Measurements from ENCODE around the gene SCRG1.

Gene SCRG1

GRCh38 chr4:173357939-173358338 lies 41.0 kb downstream of the SCRG1 start:
- DNase-seq: no peak

- no peak for DNase-seq
Measured at GRCh38 chr4:173347467-173347866, 51.4 kb downstream of the SCRG1 start.

GRCh38 chr4:173346074-173346473 lies 52.8 kb downstream of the SCRG1 start:
- DNase-seq: no peak

- no peak for DNase-seq
Measured at GRCh38 chr4:173345648-173346047, 53.3 kb downstream of the SCRG1 start.

- DNase-seq: no peak
Measured at GRCh38 chr4:173343832-173344397, 55.0 kb downstream of the SCRG1 start.

- no peak for DNase-seq
Measured at GRCh38 chr4:173337463-173337862, 61.5 kb downstream of the SCRG1 start.

- peak; percentile 40 to 74 for DNase-seq
Measured at GRCh38 chr4:173334891-173335752, 63.8 kb downstream of the SCRG1 start.

All from hippocampal formation (tissue), 2 donors.